HUES48 (cell line): ENCODE data around the gene SPRN.

Experiments used
- H3K27ac ChIP-seq: one replicate; pipeline ENCODE4 v1.7.0; 2013; ENCODE audit warnings: low read depth, low read length, inconsistent platforms
- H3K27me3 ChIP-seq: 2 replicates; pipeline ENCODE4 v1.6.1; 2013; ENCODE audit warnings: mild to moderate bottlenecking, low read length; ENCODE audit not compliant: control insufficient read depth, insufficient read depth
- H3K36me3 ChIP-seq: 2 replicates; pipeline ENCODE4 v1.6.1; 2013; ENCODE audit warnings: low read length; ENCODE audit not compliant: control insufficient read depth, insufficient read depth
- H3K4me1 ChIP-seq: 2 replicates; pipeline ENCODE4 v1.6.1; 2013; ENCODE audit warnings: mild to moderate bottlenecking, low read length; ENCODE audit not compliant: control insufficient read depth, insufficient read depth
- H3K4me3 ChIP-seq: 2 replicates; pipeline ENCODE4 v1.5.1; 2013; ENCODE audit warnings: mild to moderate bottlenecking, low read depth, low read length
- H3K9ac ChIP-seq: 2 replicates; pipeline ENCODE4 v1.6.1; 2013; ENCODE audit warnings: mild to moderate bottlenecking, low read depth, low read length, moderate library complexity
- H3K9me3 ChIP-seq: 2 replicates; pipeline ENCODE4 v1.6.1; 2013; ENCODE audit warnings: low read length; ENCODE audit not compliant: control insufficient read depth, insufficient read depth

Gene SPRN

DNA sequence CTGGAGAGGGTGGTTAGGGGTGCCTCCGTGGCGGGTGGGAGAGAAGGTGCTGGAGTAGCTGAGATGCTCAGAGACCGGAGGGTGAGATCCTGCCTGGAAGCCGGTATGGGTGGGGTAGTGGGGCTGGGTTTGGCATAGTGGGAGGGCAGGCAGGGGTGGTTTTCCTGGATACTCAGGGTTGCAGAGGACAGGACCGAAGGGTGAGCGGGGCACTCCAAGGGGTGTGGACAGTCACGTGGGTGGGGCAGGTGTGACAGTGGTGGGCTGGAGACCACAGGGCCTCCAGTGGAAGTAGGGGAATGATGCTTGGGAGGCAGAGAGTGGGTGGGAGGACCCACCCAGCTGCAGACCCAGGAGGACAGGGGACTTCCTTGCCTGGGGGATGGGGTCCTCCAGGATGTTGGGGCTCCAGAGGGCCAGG is 31.2 kb upstream of the SPRN start:
- H3K27me3 ChIP-seq = no peaks in the 10 kb centered on the region
- H3K27ac ChIP-seq = no peak overlapping the region
- peaks cover 94% of the 10 kb centered on the region for H3K9me3 ChIP-seq
- no peaks in the 10 kb centered on the region for H3K36me3 ChIP-seq
- no peak overlapping the region for H3K9ac ChIP-seq
- no peak overlapping the region for H3K4me3 ChIP-seq
- no peaks in the 10 kb centered on the region for H3K4me1 ChIP-seq

DNA sequence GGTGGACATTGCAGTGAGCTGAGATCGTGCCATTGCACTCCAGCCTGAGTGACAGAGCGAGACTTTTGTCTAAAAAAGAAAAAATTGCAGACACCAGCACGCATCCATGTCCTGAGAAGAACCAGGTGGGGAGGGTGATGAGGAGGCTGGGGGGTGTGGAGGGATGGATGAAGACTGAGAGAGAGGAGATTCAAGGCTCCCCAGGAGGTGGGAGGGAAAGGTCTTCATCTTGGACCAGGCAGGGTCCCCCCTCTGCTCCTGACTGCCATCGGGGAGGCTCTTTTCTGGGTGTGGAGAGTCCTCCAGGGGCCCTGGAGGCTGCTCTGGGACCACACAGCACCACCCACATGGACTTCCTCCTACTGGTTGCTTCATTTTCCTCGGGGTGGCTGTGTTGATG is 30.8 kb upstream of the SPRN start:
- H3K4me3 ChIP-seq = no peak overlapping the region
- H3K27me3 ChIP-seq = no peaks in the 10 kb centered on the region
- peaks cover 93% of the 10 kb centered on the region for H3K9me3 ChIP-seq
- no peaks in the 10 kb centered on the region for H3K4me1 ChIP-seq
- H3K9ac ChIP-seq = no peak overlapping the region
- H3K36me3 ChIP-seq = no peaks in the 10 kb centered on the region
- no peak overlapping the region for H3K27ac ChIP-seq

DNA sequence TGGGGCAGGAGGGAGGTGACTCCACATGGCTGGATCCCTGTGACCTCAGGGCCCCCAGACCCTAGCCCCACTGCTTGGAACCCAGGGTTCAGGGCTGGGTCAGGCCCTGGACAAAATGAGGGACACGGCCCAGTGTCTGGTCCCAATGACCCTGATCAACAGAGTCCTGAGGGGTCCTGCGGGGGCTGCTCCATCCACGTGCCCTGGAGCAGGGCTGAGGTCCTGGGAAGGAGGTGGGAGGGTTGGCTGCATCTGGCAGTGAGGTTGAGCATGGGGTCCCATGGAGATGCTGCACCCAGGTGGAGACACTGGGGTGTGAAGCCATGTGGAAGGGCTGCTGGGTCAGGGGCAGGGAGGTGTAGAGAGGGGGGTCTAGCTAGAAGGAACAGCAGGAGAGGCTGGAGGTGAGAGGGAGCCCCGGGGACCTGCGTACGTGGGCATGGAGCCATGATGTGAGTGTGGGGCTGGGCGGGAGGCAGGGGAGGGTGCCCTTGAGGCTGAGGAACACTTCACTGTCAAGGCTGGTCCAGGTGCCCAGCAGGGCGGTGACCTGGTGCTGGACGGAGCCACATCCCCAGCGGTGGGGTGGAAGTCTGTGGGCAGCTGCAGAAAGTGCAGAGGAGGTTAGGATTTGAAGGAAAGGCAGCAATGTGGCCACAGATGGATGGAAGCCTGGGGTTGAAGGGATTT is 29.9 kb upstream of the SPRN start:
- Histone ChIP-seq H3K36me3 (no peaks in the 10 kb centered on the region), H3K27ac (no peak overlapping the region), H3K9me3 (peaks cover 92% of the 10 kb centered on the region), H3K4me3 (no peak overlapping the region), H3K9ac (no peak overlapping the region), H3K27me3 (no peaks in the 10 kb centered on the region), H3K4me1 (no peaks in the 10 kb centered on the region)

DNA sequence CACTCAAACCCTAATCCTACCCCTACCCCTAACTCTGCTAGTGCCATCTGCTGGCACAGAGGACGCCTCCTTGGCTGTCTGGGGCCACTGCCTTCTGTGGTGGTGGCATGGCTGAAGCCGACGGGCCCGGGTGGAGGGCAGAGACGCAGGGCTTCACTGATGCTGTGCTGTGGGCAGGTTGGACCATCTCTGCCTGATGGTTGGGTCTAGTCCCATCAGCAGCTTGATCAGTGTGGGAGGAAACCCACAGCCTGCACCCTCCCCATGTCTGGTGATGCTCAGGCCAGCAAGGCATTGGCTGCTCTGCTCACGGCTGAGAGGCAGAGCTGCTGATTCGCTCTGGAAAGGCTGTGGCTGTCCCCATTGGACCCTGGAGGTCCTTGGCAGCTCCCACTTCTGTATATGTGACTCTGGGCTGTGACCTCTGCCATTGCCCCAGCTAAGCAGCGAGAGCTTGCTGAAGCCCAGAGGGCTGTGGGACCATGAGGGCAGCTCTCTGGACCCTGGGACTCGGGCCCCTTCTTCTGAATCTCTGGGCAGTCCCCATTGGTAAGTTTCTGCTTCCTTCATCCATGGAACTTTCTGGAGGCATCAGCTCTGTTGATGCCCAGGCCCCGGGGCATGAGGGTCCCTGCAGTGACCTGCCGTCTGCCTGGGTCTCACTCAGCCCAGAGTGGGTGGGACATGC is 29.2 kb upstream of the SPRN start, which contains the start of gene SCART1:
Gene SCART1 (plus strand): TSS at position 430 of the 688 bp plus-strand sequence. CDS start 53 bp downstream, at position 483.
- Histone ChIP-seq H3K9me3 (peaks cover 92% of the 10 kb centered on the region), H3K4me3 (no peak within 1 kb of the TSS), H3K4me1 (no peaks in the 10 kb centered on the region), H3K36me3 (no peaks in the 10 kb centered on the region), H3K27me3 (no peaks in the 10 kb centered on the region), H3K9ac (no peak within 1 kb of the TSS), H3K27ac (no peak within 1 kb of the TSS)

DNA sequence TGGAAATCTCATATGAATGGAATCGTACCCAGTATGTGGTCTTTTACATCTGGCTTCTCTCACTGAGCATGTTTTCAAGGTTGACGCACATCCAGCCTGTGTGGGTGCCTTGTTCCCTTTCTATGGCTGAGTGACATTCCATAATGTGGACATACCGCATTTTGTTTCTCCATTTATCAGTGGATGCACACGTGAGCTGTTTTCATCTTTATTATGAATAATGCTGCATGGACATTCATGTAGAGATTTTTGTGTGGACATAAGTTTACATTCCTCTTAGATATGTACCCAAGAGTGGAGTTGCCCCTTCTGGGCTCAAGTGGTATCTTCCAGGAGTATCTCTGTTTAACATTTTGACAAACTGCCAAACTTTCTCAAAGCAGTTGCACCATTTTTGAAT is 28.0 kb upstream of the SPRN start:
- Histone ChIP-seq H3K4me3 (no peak overlapping the region), H3K27me3 (no peaks in the 10 kb centered on the region), H3K36me3 (no peaks in the 10 kb centered on the region), H3K27ac (no peak overlapping the region), H3K9ac (no peak overlapping the region), H3K9me3 (peaks cover 92% of the 10 kb centered on the region), H3K4me1 (no peaks in the 10 kb centered on the region)

DNA sequence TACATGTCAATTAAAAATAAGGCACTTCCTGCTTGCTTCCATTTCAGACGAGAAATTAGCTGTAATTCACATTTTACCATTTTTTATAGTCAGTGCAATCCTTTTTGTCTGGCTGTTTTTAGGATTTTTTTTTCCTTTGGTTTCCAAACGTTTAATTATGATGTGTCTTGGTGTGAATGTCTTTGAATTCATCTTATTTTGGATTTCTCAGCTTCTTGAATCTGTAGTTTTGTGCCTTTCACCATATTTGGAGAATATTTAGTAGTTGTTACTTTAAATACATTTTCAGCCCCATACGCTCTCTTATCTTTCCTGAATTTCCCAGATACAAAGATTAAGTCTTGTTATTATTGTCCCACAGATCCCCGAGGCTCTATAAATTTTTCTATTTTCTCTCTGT is 26.9 kb upstream of the SPRN start:
- Histone ChIP-seq H3K9ac (no peak overlapping the region), H3K9me3 (peaks cover 89% of the 10 kb centered on the region), H3K27ac (no peak overlapping the region), H3K27me3 (no peaks in the 10 kb centered on the region), H3K36me3 (no peaks in the 10 kb centered on the region), H3K4me1 (no peaks in the 10 kb centered on the region), H3K4me3 (no peak overlapping the region)

DNA sequence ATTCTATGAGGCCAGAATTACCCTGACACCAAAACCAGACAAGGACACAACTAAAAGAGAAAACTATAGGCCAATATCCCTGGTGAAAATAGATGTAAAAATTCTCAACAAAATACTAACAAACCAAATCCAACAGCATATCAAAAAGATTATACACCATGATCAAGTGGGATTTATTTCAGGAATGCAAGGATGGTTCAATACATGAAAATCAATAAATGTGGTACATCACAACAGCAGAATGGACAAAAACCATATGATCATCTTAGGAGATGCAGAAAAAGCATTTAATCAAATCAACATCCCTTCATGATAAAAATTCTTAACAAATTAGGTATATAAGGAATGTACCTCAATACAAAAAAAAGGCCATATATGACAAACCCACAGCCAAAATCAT is 23.7 kb upstream of the SPRN start:
- Histone ChIP-seq H3K27me3 (no peaks in the 10 kb centered on the region), H3K9me3 (peaks cover 75% of the 10 kb centered on the region), H3K36me3 (no peaks in the 10 kb centered on the region), H3K9ac (no peak overlapping the region), H3K4me1 (no peaks in the 10 kb centered on the region), H3K27ac (no peak overlapping the region), H3K4me3 (no peak overlapping the region)

DNA sequence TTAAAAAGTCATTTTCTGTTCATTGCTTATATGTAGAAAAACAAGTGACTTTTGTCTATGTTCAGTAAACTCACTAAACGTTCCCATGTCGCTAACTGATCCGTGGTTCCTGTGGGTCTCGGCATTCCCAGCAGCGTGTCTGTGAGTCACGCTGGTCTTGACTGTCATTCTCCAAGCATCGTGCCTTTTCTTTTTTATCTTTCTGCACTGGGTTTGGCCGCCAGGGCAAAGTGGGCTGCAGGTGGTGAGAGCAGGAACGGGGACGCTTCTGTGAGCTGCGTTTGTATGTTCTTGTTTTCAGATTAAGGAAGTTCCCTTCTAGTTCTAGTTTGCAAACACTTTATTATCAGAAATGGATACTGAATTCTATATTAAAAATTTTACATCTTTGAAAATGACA is 22.6 kb upstream of the SPRN start:
- no peaks in the 10 kb centered on the region for H3K4me1 ChIP-seq
- no peaks in the 10 kb centered on the region for H3K36me3 ChIP-seq
- no peaks in the 10 kb centered on the region for H3K27me3 ChIP-seq
- H3K27ac ChIP-seq = no peak overlapping the region
- peaks cover 76% of the 10 kb centered on the region for H3K9me3 ChIP-seq
- H3K9ac ChIP-seq = no peak overlapping the region
- no peak overlapping the region for H3K4me3 ChIP-seq

DNA sequence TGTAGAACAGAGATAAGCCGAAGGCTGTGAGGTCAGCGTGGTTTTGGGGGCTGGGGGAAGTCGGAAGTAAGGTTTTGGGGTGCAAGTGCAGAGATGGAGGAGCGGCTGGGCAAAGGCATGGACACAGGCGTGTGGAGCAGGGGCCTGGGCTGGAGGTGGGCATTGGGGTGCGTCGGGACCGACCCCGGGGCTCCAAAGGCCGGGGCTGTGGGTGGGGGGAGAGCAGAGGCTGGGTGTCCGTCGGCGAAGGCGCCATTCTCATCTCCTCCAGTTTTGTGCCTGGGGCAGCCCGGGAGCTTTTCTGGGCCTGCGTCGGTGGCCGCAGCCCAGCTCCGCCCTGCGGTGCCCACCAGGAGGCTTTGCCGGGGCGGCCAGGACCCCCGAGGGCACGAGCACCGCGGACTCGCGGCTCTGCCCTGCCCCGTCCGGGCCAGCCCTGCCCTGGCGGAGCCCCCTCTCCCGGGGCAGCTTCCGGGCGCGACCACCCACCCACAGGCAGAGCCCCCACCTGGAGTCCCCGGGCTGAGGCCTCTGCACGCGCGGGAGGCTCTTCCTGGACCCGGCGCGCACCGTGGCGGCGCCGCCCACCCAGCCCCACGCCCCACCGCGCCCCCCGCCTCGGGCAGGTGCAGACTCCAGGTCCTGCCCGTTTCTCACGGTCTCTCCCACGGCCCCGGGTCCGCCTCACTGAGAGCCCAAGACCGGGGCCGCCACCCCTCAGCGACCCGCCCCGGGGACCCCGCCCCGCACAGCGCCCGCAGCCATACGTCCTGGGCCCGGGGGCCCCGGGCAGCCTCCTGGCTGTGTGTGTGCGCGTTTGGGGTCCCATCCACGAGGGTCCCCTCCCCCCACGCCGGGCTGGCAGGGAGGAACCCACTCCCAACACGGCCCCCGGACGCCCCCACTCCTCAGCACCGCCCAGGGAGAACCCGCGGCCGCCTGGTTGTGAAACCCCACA is 21.6 kb upstream of the SPRN start:
- Histone ChIP-seq H3K27ac (no peak overlapping the region), H3K36me3 (no peaks in the 10 kb centered on the region), H3K9ac (no peak overlapping the region), H3K4me3 (no peak overlapping the region), H3K9me3 (peaks cover 74% of the 10 kb centered on the region), H3K27me3 (no peaks in the 10 kb centered on the region), H3K4me1 (no peaks in the 10 kb centered on the region)

DNA sequence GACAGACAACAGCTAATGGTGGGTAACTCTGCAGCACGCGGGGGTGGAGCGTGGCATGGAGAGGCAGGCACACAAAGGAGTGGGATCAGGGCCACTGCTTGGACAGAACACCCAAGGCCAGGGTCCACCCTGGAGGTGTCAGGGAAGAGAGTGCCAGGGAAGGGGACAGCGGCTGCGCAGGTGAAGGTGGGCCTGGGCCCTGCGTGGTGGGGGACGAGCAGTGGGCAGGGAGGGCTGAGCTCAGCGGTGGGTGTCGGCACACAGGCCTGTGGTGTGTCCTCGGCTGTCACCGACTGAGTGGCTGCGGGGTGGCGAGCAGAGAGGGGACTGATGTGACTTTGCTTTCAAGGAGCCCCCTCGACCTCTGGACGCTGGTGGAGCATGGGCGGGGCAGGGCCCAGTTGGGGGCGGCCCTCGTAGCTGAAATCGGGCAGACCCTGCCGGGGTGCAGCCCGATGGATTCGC is 20.9 kb upstream of the SPRN start:
- Histone ChIP-seq H3K4me3 (no peak overlapping the region), H3K27me3 (no peaks in the 10 kb centered on the region), H3K9me3 (peaks cover 77% of the 10 kb centered on the region), H3K27ac (no peak overlapping the region), H3K9ac (no peak overlapping the region), H3K36me3 (no peaks in the 10 kb centered on the region), H3K4me1 (no peaks in the 10 kb centered on the region)
